GM20431 (cell line): ENCODE measurements around the gene ACTN2.

Experiments
- in situ Hi-C: fragments of 300-500 bp; cut with MseI, MboI; formaldehyde crosslinking; loops from one replicate; pipeline ENCODE4 v1.15.0; 2020; ENCODE audit warnings: low sequenced_read_pairs; ENCODE audit not compliant: unreplicated experiment

The ACTN2 gene

GRCh38 chr1:236733653-236734052 is 47.4 kb downstream of the ACTN2 start:
- in situ Hi-C loops: no loop called here

- in situ Hi-C loops: no loop called here
These were observed 48.0 kb downstream of the ACTN2 start for GRCh38 chr1:236734141-236734765.

DNA sequence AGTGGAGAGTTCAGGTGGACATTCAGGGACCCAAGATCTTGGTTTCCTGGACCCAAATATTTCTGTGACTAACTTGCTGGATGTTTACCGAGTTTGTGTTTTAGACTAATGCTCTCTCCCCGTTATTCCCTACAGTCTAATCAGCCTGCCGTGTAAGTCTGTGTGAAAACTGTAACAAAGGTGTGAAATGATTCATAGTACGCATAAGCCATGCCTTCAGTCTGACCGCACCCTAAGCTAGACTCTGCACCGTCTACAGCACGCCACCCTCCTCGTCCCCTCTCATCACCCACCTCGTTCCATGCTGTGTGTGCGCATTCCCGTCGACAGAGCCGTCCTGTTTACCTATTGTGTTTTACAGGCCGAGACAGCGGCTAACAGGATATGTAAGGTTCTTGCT is 50.5 kb downstream of the ACTN2 start:
- in situ Hi-C loops: no loop called here

DNA sequence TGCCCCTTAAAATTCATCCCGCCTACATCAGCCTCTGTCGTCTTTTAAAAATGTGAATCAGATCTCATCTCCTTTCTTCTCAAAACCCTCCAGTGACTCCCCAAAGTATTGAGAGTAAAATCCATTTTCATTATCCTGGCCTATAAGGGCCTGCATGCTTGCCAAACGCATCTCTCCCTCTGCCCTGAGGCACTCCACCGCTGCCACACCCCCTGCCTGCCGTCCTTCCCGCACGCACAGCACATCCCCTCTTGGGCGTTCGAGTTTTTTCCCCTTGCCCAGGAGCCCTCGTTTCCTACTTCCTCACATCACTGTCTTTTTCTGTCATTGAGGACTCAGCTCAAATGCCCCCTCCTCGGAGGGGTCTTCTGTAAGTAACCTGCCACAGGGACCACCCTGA is 55.5 kb downstream of the ACTN2 start:
- in situ Hi-C loops: no loop called here

DNA sequence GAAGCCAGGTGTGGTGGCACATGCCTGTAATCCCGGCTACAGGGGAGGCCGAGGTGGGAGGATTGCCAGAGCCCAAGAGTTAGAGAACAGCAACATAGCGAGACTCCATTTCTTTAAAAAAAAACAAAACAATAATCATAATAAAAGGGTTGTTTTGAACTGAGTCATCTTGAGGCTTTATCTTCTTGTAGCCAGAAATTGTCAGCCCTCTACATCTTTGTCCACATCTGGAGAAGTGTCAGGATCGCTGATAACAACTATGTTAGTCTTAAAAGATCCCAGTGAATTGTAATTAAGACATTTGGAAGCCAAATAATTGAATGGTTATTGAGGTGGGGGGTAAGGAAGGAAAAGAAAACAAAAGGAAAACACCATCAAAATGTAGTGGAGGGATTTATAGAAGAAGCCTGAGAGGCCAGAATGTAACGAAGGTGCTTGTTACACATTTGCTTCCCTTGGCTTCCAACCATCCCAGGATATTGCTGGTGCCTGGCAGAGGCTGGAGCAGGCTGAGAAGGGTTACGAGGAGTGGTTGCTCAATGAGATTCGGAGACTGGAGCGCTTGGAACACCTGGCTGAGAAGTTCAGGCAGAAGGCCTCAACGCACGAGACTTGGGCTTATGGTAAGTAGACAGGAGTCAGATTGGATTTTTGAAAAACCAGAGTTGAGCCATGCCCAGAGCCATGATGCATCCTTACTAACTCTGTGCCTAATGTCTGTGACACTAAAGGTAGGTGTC is 56.3 kb downstream of the ACTN2 start:
- in situ Hi-C loops: no loop called here

DNA sequence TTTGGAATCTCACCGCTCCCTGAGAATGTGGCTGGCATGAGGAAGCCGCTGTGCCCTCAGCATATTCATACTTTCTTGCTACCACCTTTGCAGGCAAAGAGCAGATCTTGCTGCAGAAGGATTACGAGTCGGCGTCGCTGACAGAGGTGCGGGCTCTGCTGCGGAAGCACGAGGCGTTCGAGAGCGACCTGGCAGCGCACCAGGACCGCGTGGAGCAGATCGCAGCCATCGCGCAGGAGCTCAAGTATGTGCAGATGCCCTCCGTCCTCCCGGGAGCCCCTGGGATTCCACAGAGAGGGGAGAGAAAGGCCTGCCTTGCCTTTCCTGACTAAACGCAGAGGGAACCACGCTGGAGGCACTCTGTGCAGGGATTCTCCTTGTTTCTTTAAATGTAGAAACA is 58.2 kb downstream of the ACTN2 start:
- in situ Hi-C loops: no loop called here

GRCh38 chr1:236746785-236747184 is 60.5 kb downstream of the ACTN2 start:
- in situ Hi-C loops: no loop called here

DNA sequence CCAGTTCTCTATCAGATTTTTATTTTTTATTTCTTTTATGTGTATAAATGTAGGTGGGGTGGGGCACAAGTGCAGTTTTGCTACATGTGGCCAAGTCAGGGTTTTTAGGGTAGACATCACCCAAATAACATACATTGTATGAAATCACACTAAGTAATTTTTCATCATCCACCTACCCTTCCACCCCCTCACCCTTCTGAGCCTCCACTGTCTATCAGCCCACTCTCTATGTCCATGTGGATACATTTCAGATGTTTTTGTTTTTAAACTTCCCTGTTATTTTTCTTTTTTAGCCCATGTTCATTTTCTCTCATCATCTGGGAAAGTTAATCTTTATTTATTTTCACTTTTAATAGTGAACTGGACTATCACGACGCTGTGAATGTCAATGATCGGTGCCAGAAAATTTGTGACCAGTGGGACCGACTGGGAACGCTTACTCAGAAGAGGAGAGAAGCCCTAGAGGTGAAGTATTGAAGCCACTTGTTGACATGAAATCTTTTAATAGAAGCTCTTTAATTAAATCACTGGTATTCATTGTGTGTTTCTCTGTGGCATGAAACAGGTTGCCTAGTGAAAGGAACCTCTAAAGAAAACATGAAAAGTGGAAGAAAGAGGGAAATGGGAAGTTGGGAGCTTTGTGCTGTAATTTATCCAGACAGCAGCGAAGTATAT is 61.1 kb downstream of the ACTN2 start:
- in situ Hi-C loops: no loop called here

DNA sequence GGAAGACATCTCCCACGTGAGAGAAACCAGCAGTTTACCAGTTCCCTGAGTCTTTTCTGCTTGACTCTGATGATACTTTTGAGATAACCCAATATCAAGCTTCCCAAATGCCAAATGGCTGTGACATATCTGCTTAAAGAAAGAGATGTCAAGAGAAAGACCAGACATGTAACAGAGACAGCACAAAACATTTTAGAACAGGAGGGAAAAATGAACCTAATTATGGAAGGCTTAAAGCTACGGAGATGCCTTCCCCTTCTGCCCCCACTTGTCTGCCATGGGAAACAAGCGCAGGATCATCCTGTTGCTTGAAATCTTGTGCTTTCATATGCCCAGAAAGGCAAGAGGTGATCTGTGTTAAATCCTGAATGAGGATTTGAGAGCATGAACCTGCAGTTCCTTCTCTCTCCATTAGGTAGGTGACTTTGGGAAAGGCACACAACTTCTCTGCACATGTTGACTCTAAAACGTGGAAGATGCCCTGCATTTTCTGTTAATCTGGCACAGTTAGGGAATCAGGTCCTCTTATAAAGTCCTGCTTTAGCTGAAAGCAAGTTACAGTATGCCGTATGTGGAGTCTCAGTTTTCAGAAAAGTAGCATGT is 62.1 kb downstream of the ACTN2 start:
- in situ Hi-C loops: no loop called here

DNA sequence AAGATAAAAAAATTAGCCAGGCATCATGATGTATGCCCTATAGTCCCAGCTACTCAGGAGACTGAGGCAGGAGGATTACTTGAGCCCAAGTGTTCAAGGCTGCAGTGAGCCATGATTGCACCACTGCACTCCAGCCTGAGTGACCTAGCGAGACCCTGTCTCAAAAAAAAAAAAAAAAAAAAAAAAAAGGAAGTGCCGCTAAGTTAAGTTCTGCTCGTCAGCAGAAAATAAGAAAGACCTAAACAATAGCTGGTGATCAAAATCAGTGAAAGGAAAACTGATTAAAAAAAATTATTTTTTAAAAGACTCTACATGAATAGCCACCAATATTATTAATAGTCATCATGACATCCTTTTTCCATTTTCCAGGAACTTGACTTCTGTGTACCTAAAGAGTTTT is 64.6 kb downstream of the ACTN2 start:
- in situ Hi-C loops: loop anchor here (25.0 kb wide), 1 partner anchor 111 kb away; no protein-coding TSS in a partner anchor

- in situ Hi-C loops: loop anchor here (25.0 kb wide), 1 partner anchor 111 kb away; no protein-coding TSS in a partner anchor
These were observed 65.1 kb downstream of the ACTN2 start for GRCh38 chr1:236751385-236751784.

GRCh38 chr1:236751935-236752334 is 65.6 kb downstream of the ACTN2 start:
- in situ Hi-C loops: loop anchor here (25.0 kb wide), 1 partner anchor 110 kb away; no protein-coding TSS in a partner anchor

- in situ Hi-C loops: loop anchor here (25.0 kb wide), 1 partner anchor 109 kb away; no protein-coding TSS in a partner anchor
These were observed 67.2 kb downstream of the ACTN2 start for GRCh38 chr1:236753516-236753915.

DNA sequence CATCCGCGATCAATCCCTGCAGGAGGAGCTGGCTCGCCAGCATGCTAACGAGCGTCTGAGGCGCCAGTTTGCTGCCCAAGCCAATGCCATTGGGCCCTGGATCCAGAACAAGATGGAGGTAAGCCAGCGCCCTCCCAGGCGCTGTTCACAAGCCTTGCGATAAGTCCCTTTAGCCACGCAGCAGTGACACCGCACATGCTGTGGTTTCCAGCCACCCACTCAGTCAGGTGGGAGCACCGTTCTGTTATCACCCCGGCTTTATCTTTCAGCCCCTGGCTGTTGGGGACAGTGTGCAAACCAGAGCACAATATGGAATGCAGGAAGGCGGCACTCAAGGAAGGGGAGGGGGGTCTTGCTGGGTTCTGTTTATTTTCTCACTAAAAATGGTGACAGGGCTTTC is 67.7 kb downstream of the ACTN2 start:
- in situ Hi-C loops: loop anchor here (25.0 kb wide), 1 partner anchor 108 kb away; no protein-coding TSS in a partner anchor

DNA sequence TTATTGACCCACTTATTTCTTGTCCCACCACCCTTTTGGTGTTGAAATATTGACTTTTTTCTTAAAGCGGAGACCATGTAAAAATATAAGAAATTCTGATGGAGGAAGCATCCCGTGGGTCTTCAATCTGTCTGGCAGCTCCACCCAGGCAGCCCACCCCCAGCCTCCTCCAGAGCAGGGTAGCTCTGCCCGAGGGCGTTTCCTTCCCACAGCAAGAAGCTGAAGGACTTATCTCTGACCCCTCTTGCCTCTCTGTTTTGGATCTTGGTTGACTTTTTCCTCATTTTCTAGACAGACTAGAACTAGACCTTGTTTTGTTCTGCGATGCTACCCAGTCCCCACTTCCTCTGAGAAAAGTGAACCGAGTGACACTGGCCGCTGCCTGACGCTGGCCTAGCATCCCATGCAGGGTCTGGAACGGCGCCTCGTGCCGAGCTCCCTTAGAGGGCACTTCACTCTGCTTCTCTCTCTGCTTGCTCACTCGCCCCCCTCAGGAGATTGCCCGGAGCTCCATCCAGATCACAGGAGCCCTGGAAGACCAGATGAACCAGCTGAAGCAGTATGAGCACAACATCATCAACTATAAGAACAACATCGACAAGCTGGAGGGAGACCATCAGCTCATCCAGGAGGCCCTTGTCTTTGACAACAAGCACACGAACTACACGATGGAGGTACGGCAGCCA is 68.4 kb downstream of the ACTN2 start:
- in situ Hi-C loops: loop anchor here (25.0 kb wide), 1 partner anchor 108 kb away; no protein-coding TSS in a partner anchor

DNA sequence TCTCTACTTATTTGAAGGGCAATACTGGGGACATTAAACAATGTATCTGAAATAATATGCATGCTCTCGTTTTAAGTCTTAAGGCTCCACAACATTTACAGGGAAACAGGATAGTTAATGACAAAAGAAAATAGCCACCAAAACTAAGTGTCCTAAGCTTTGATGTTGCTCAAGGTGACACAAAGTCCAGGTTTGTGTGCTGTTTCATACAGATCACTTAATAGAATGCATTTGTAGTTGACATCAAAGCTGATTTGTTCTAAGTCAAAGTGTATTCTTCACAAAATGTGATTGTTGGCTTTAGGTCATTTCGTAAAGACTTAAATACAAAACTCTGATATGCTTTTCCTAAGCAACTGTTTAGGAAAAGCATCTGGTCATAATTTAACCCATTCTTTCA is 71.3 kb downstream of the ACTN2 start:
- in situ Hi-C loops: loop anchor here (25.0 kb wide), 1 partner anchor 105 kb away; no protein-coding TSS in a partner anchor

- in situ Hi-C loops: loop anchor here (25.0 kb wide), 1 partner anchor 103 kb away; no protein-coding TSS in a partner anchor
These were observed 73.1 kb downstream of the ACTN2 start for GRCh38 chr1:236759252-236759859.

DNA sequence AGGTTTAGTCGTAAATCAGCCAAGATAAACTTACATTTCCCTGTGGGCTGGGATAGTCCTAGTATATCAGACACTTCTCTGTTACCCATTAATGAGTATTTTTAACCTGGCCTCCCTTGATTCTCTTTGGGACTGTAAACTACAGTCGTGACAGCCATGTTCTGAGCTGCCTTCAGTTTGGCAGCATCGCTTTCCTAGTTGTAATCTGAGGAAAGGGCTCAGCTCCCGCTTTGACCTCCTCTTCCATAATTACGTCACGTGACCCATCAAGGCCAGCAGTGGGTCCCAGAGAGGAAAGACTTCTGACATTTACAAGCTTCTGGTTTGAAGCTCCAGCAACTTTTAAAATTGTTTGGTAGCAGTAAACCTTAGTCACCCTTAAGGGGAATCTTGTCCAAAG is 74.2 kb downstream of the ACTN2 start:
- in situ Hi-C loops: loop anchor here (25.0 kb wide), 1 partner anchor 102 kb away; no protein-coding TSS in a partner anchor

GRCh38 chr1:236760986-236761385 is 74.7 kb downstream of the ACTN2 start:
- in situ Hi-C loops: loop anchor here (25.0 kb wide), 1 partner anchor 101 kb away; no protein-coding TSS in a partner anchor
